Testis (tissue), 3 donors: ENCODE measurements around the gene KCTD16. TPM values are rescaled to one million over a fixed set of nuclear protein-coding genes. Genes with fewer than 3 reads are reported as not detected.
A peak's percentile ranks its signal among the peaks of the same experiment; 100 is the strongest.

Experiments used
- DNase-seq: peaks from one replicate; pipeline ENCODE4 v3.0.0-alpha.2; 2019
- H3K27ac ChIP-seq, 2 donors: fragments of 200-600 bp; sonication (generic); one replicate each; pipeline ENCODE4 v1.5.1; 2019
- H3K27me3 ChIP-seq: fragments of 200-600 bp; sonication (generic); one replicate; pipeline ENCODE4 v1.5.1; 2019
- H3K36me3 ChIP-seq: fragments of 200-600 bp; sonication (generic); one replicate; pipeline ENCODE4 v1.5.1; 2017; ENCODE audit warnings: low read depth; ENCODE audit errors: missing control alignments
- H3K4me1 ChIP-seq: fragments of 200-600 bp; sonication (generic); one replicate; pipeline ENCODE4 v1.5.1; 2019
- H3K4me3 ChIP-seq, 2 donors: fragments of 200-600 bp; sonication (generic); one replicate each; pipeline ENCODE4 v1.5.1; 2017 to 2019
- H3K9me3 ChIP-seq: fragments of 200-600 bp; sonication (generic); one replicate; pipeline ENCODE4 v1.5.1; 2017
- POLR2A ChIP-seq: fragments of 450-650 bp; IDR thresholded peaks from one replicate; pipeline ENCODE4 v1.6.1; 2017; ENCODE audit warnings: antibody characterized with exemption, mild to moderate bottlenecking, moderate library complexity
- WGBS, 2 donors: methylation state at CpG; one replicate each; pipeline ENCODE4 v1.1.5; 2018; 5-methylcytosine and 5-hydroxymethylcytosine counted together
- intact Hi-C: fragments of 100-400 bp; cut with DNase I; formaldehyde crosslinking; loops from one replicate; pipeline ENCODE4 v1.15.1; 2023; ENCODE audit warnings: low total_unique reads
- polyA plus RNA-seq: library from polyadenylated mRNA; stranded (reverse); fragments of 350-450 nt; fragmentation: Illumina TruSeq; extraction: RNeasy Lipid Tissue Mini Kit (QIAGEN cat#74804); gene quantifications from one replicate; pipeline ENCODE4 v1.2.3, GENCODE V29; 2014; ENCODE audit warnings: low read depth, low replicate concordance; ENCODE audit not compliant: insufficient read depth
- total RNA-seq, 2 donors: library from RNA; depleted of rRNA; stranded (reverse); fragments of >200 nt; gene quantifications; one replicate each; pipeline ENCODE4 v1.2.3, GENCODE V29; 2016
- TF ChIP-seq, protein P1 (sequence below), 3 experiments: fragments of 450-650 bp in 2 of 3; fragments of 200-600 bp in 1 of 3; sonication (generic) in 1 of 3; IDR thresholded peaks; one replicate each; pipeline ENCODE4 v1.5.1; 2016 to 2019; ENCODE audit warnings: antibody characterized with exemption in 3 of 3, mild to moderate bottlenecking in 2 of 3, moderate library complexity in 1 of 3

KCTD16 gene
- total and polyA plus RNA-seq, 3 donors from 2014 or later: 1.4 to 3.2 (median 2.7) TPM

DNA sequence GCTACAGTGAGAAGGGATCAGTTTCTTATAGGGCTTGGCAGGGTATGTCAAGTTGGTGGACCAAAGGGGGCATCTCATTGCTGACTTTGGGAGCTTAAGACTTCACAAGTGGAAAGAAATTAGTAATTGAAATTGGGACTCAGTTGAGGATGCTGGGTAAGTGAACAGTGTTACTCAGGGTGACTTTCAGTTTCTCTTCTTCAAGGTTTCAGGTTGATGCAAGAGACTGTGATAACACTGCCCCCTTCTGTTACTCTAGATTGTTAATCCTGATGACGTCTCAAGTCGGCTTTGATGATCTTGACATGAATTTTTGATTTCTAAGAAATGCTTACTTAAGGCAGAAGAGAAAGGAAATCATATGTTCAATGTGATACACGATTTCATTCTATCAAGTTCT lies 21.3 kb downstream of the KCTD16 start:
- H3K4me1 ChIP-seq: no peaks in the 10 kb centered on the region
- no peaks in the 10 kb centered on the region for H3K36me3 ChIP-seq
- no peak for DNase-seq
- TF ChIP-seq, protein P1, sequence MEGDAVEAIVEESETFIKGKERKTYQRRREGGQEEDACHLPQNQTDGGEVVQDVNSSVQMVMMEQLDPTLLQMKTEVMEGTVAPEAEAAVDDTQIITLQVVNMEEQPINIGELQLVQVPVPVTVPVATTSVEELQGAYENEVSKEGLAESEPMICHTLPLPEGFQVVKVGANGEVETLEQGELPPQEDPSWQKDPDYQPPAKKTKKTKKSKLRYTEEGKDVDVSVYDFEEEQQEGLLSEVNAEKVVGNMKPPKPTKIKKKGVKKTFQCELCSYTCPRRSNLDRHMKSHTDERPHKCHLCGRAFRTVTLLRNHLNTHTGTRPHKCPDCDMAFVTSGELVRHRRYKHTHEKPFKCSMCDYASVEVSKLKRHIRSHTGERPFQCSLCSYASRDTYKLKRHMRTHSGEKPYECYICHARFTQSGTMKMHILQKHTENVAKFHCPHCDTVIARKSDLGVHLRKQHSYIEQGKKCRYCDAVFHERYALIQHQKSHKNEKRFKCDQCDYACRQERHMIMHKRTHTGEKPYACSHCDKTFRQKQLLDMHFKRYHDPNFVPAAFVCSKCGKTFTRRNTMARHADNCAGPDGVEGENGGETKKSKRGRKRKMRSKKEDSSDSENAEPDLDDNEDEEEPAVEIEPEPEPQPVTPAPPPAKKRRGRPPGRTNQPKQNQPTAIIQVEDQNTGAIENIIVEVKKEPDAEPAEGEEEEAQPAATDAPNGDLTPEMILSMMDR (IDR thresholded peaks at IDR 0.05): peak in 1 of 3 experiments; percentile 21
- no peak for TF ChIP-seq POLR2A
- intact Hi-C loops: no loop called here
- H3K4me3 ChIP-seq: no peak overlapping the region
- WGBS, 2 donors: 41 to 45% methylated on average over 3 of the region's 3 CpGs
- H3K27ac ChIP-seq: no peak overlapping the region
- H3K9me3 ChIP-seq: no peaks in the 10 kb centered on the region
- no peaks in the 10 kb centered on the region for H3K27me3 ChIP-seq

DNA sequence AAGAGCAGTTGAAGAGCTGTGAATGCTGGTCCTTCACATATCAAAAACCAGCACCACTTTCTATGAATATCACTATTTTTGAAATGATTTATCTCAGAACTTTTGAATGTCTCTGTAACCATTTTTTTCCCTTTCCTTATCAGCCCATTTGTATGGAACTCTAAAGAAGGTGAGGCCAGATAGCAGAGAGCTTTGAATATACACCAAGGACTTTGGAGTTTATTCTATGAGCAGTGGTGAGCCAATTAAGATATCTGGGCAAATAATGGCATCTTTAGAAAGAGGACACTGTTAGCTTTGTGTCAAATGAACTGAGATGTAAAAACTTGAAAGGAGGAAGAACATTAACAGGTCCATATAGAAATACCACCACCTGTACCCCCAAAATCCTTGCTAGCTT lies 22.0 kb downstream of the KCTD16 start:
- no peak overlapping the region for H3K4me3 ChIP-seq
- no peaks in the 10 kb centered on the region for H3K36me3 ChIP-seq
- TF ChIP-seq POLR2A: no peak
- TF ChIP-seq, protein P1 (IDR thresholded peaks at IDR 0.05): no peak
- no peaks in the 10 kb centered on the region for H3K27me3 ChIP-seq
- H3K27ac ChIP-seq: no peak overlapping the region
- intact Hi-C loops: no loop called here
- no peak for DNase-seq
- H3K4me1 ChIP-seq: no peaks in the 10 kb centered on the region
- H3K9me3 ChIP-seq: no peaks in the 10 kb centered on the region

DNA sequence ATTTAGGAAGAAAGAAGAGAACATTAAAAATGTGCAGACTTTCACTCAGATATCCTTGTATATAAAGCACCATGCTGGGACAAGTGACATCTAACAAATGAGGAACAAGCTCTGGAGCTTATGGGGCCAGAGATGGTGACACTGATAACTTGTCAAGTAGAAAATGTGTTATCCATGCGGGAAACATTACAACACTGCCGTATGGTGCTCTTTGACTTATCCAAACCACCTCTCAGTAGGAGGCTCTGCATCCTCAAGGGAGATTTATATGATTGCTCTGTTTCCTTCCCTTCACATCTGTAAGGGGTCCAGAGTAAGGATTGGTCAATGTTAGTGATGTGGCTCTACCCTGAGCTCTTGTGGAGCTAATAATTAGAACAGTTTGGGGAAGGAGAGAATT lies 23.5 kb downstream of the KCTD16 start:
- TF ChIP-seq, protein P1 (IDR thresholded peaks at IDR 0.05): no peak
- no peak for TF ChIP-seq POLR2A
- Histone ChIP-seq H3K27me3 (no peaks in the 10 kb centered on the region), H3K27ac (no peak overlapping the region), H3K9me3 (no peaks in the 10 kb centered on the region), H3K4me1 (no peaks in the 10 kb centered on the region), H3K36me3 (no peaks in the 10 kb centered on the region), H3K4me3 (no peak overlapping the region)
- WGBS, 2 donors: 70 to 85% methylated on average over 2 of the region's 2 CpGs
- intact Hi-C loops: no loop called here
- DNase-seq: no peak

DNA sequence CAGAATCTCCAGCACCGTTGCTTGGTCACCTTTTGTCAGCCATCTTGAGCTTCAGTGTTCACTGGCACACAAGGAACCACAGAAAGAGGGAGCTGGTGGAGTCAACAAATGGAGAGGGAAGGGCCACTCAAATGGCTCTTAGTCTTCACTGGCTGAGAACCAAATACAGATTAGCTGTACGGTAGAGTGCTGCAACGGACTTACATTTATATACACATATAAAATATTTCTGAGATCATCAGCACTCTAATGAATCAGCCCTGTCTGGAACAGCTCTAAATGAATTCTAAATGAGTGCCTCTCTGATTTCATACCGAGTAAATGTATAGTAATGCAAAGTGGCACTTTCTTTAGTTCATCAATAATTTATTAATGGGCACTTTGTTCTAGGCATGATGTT lies 24.8 kb downstream of the KCTD16 start:
- Histone ChIP-seq H3K4me1 (no peaks in the 10 kb centered on the region), H3K27me3 (no peaks in the 10 kb centered on the region), H3K4me3 (no peak overlapping the region), H3K27ac (no peak overlapping the region), H3K9me3 (no peaks in the 10 kb centered on the region), H3K36me3 (no peaks in the 10 kb centered on the region)
- TF ChIP-seq, protein P1 (IDR thresholded peaks at IDR 0.05): no peak
- no peak for TF ChIP-seq POLR2A
- no peak for DNase-seq
- intact Hi-C loops: no loop called here
- WGBS, 2 donors: 76 to 82% methylated on average over 4 of the region's 4 CpGs

DNA sequence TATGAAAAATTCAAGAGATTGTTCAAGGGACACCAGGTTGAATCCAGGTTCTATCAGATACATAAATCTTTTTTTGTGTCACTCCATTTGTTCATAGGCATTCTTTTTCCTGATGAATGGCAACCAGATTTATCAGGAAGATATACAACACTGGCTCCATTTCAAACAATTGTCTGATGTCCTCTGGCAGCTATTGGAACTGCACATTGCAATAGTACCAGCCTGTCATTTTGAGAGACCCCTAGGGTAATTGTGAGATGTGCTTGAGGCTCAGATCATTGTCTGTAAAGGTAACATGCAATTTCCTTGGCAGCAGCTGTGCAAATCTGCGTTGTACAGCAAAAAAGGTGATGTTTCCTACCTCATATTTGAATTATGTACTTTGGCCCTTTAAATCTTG lies 25.9 kb downstream of the KCTD16 start:
- Histone ChIP-seq H3K27me3 (no peaks in the 10 kb centered on the region), H3K9me3 (no peaks in the 10 kb centered on the region), H3K27ac (no peak overlapping the region), H3K4me1 (no peaks in the 10 kb centered on the region), H3K36me3 (no peaks in the 10 kb centered on the region), H3K4me3 (no peak overlapping the region)
- no peak for TF ChIP-seq POLR2A
- TF ChIP-seq, protein P1 (IDR thresholded peaks at IDR 0.05): no peak
- 80 to 94% methylated on average over 1 of the region's 1 CpG for WGBS, 2 donors
- intact Hi-C loops: no loop called here
- DNase-seq: no peak
